Activated CD8-positive, alpha-beta memory T cell treated with anti-CD3 and anti-CD28 coated beads for 4 hours (primary cell): ENCODE measurements around the gene ZNG1E.
"Not testable (repeated sequence)": the region's sequence is repeated elsewhere in the genome, so short reads cannot be mapped to it uniquely, and the experiment has no call there.

Experiments used
- DNase-seq, 2 donors: peaks; one replicate each; pipeline ENCODE4 v3.0.0-alpha.2; 2020; ENCODE audit warnings: low read depth in 2 of 2

The ZNG1E gene

GRCh38 chr9:65675589-65676021, at the start of gene ZNG1E:
TSS of gene ZNG1E (plus strand) at chr9:65675928. CDS start at chr9:65675977, 49 bp downstream.
- peak; percentile 31 to 45 for DNase-seq

DNA sequence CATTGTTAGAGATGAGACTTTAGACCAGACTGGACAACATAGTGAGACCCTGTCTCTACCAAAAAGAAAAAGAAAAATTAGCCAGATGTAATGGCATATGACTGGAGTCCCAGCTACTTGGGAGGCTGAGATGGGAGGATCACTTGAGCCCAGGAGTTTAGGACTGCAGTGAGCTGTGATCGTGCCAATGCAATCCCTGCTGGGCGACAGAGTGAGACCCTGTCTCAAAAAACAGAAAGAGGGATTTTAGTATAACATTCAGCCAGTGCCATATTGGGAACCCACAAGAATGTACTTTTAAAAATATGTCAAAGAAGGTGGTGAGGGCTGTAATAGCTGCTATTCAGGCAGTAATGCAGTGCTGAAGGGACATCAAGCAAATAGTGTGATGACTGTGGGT, 2.1 kb upstream of the ZNG1E start:
- not testable (repeated sequence) for DNase-seq

- not testable (repeated sequence) for DNase-seq
Measured at GRCh38 chr9:65675018-65675417, 710 bp upstream of the ZNG1E start.

GRCh38 chr9:65676389-65676788, 661 bp downstream of the ZNG1E start:
- not testable (repeated sequence) for DNase-seq

- DNase-seq = not testable (repeated sequence)
Measured at GRCh38 chr9:65678533-65678932, 2.8 kb downstream of the ZNG1E start.

DNA sequence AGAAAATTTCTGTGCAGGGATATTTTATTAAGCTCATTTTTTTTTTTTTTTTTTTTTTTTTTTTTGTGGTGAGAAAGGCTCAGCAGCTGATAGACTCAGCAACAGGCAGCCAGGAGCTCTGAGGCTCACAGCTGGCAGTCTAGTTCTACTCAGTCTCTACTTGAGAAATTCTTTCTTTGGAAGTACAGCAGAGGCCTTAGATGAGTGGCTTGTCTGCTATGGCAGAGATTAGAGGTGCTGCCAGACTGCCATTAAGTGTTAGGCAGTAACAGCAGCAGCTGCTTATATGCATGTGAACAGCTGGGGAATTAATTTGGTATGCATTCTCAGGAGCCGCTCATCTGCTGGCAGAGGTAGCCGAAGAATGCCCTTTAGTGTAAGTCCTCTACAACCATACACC, 27.8 kb downstream of the ZNG1E start:
- DNase-seq = not testable (repeated sequence)

GRCh38 chr9:65714445-65714844, 38.7 kb downstream of the ZNG1E start:
- not testable (repeated sequence) for DNase-seq

- not testable (repeated sequence) for DNase-seq
Measured at GRCh38 chr9:65737096-65737564, 61.4 kb downstream of the ZNG1E start, which contains the start of gene FOXD4L4. TSS of gene FOXD4L4 (plus strand) at chr9:65737146. CDS start at chr9:65737146, 0 bp downstream.

DNA sequence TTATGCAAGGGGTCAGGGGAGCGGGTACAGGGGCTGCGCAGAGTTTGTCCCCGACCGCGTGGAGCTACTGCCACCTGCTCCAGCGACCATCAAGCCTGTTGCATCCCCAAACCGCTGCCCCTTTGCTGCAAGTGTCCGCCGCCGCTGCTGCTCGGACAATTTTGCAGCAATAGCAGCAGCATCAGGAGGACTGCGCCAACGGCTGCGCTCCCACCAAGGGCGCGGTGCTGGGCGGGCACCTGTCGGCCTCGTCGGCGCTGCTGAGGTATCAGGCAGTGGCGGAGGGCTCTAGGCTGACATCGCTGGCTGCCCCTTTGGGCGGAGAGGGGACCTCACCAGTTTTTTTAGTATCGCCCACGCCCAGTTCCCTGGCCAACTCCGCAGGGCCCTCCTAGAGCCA, 62.4 kb downstream of the ZNG1E start:
- not testable (repeated sequence) for DNase-seq
